GM21717 (cell line): ENCODE measurements around the gene RAB35.

ENCODE experiments used
- ATAC-seq: cut with Tn5 transposase; IDR thresholded peaks from one replicate; pipeline ENCODE4 v1.9.1; 2021; ENCODE audit warnings: mild to moderate bottlenecking, moderate library complexity; ENCODE audit not compliant: unreplicated experiment

The RAB35 gene

GRCh38 chr12:120116441-120116791, at the start of gene RAB35:
TSS of gene RAB35 (minus strand) at chr12:120116753. CDS start at chr12:120116650, 103 bp downstream.
- ATAC-seq = peak; percentile 3

- no peak for ATAC-seq
Observed at GRCh38 chr12:120164293-120164692, 47.7 kb upstream of the RAB35 start.

GRCh38 chr12:120162763-120163162, 46.2 kb upstream of the RAB35 start:
- ATAC-seq = no peak

- ATAC-seq = no peak
Observed at GRCh38 chr12:120161852-120162251, 45.3 kb upstream of the RAB35 start.

GRCh38 chr12:120159509-120160237, 43.1 kb upstream of the RAB35 start:
- ATAC-seq = no peak

GRCh38 chr12:120158351-120158750, 41.8 kb upstream of the RAB35 start:
- no peak for ATAC-seq

- ATAC-seq = no peak
Observed at GRCh38 chr12:120157678-120158077, 41.1 kb upstream of the RAB35 start.

GRCh38 chr12:120156315-120157259, 40.0 kb upstream of the RAB35 start:
- ATAC-seq = no peak

GRCh38 chr12:120155072-120155471, 38.5 kb upstream of the RAB35 start:
- ATAC-seq = no peak

GRCh38 chr12:120150919-120151525, 34.5 kb upstream of the RAB35 start:
- no peak for ATAC-seq

- ATAC-seq = no peak
Observed at GRCh38 chr12:120148011-120148410, 31.5 kb upstream of the RAB35 start.

- ATAC-seq = no peak
Observed at GRCh38 chr12:120145164-120145563, 28.6 kb upstream of the RAB35 start.

- no peak for ATAC-seq
Observed at GRCh38 chr12:120144215-120144614, 27.7 kb upstream of the RAB35 start.

GRCh38 chr12:120142231-120142877, 25.8 kb upstream of the RAB35 start:
- ATAC-seq = no peak

- ATAC-seq = no peak
Observed at GRCh38 chr12:120141336-120141735, 24.8 kb upstream of the RAB35 start.

GRCh38 chr12:120140603-120141002, 24.1 kb upstream of the RAB35 start:
- no peak for ATAC-seq

GRCh38 chr12:120139958-120140357, 23.4 kb upstream of the RAB35 start:
- no peak for ATAC-seq

GRCh38 chr12:120138366-120138765, 21.8 kb upstream of the RAB35 start:
- no peak for ATAC-seq

GRCh38 chr12:120137833-120138232, 21.3 kb upstream of the RAB35 start:
- no peak for ATAC-seq

- ATAC-seq = no peak
Observed at GRCh38 chr12:120136093-120136770, 19.7 kb upstream of the RAB35 start.
